COLO668 (cell line): Measurements from ENCODE around the gene LILRA5.
"Not testable (repeated sequence)": the region's sequence is repeated elsewhere in the genome, so short reads cannot be mapped to it uniquely, and the experiment has no call there.

Experiments
- DNase-seq: peaks from one replicate; lab custom pipeline; 2025; ENCODE audit not compliant: unreplicated experiment; lab: John Stamatoyannopoulos, UW

Gene LILRA5

DNA sequence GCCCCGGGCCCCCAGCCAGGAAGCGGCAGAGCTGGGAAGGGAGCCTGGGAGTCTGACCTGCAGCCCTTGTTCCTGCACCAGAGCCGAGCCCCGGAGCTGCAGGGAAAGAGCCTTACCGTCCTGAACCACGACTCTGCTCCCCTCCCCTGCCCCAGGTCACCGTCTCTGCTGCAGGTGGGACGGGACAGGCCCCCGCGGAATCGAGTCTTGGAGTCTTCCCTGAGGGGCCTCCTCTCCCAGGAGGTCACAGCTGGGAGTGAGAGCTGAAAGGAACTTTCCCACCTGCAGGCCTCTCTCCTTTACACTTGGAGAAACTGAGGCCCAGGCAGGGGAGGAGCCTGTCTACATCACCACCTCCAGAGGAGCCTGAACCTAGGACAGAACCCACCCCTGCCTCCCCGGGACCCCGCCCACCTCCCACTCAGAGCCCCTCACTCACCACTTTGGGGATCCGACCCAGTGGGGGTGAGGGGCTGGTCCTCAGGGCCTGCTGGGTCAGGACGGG, 35.8 kb downstream of the LILRA5 start:
- not testable (repeated sequence) for DNase-seq

DNA sequence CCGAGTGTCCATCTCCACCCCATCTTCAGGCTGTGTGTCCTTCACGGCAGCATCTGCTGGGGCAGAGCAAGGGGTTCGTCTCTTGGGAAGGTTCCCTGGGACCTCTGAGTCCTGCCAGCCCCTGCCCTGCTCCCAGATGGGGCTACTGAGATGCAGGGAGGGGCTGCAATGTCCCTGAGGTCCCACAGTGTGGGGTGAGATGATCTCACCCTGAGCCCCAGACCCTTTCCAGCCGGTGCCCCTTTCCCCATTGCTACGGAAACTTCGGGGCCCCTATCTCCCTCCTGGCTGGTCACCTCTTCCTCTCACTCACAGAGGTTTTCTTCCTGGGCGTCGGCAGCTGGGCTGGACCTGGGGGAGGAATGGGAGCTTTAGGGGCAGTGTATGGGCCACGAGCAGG, 37.0 kb downstream of the LILRA5 start:
- DNase-seq: no peak

DNA sequence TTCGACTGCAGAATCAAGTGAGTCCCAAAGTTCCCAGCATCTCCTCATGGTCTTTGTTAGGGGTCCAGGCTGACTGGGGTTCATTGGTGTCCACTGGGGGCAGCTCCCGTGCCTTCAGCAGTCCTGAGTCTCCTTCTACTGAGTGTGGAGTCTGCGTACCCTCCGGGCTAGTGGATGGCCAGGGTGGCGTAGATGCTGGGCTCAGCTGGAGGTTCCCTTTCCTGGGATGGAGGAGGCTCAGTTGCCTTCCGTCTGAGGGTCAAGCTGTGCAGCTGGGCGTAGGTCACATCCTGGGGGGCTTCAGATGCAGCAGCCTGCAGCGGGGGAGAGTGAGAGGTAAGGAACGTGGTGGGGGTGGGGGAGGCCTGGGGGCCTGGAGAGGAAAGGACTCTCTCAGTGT, 38.5 kb downstream of the LILRA5 start:
- not testable (repeated sequence) for DNase-seq

DNA sequence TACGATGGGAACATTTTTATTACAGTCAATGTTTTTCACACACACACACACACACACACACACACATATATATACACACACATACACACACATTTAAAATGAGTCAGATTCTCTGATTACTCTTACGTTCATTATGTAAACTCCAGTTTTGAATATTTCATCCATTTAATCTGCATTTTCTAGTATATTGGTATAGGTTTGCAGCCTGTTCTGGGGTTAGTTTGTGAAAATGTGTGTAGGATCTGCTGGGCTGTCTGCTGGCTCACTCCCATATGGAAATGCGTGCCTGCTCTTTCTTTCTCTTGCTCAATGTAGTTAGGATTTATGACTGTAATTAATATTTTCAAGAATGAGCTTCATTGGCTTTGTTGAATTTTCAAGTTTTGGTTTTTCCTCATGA, 39.1 kb downstream of the LILRA5 start:
- DNase-seq: no peak

DNA sequence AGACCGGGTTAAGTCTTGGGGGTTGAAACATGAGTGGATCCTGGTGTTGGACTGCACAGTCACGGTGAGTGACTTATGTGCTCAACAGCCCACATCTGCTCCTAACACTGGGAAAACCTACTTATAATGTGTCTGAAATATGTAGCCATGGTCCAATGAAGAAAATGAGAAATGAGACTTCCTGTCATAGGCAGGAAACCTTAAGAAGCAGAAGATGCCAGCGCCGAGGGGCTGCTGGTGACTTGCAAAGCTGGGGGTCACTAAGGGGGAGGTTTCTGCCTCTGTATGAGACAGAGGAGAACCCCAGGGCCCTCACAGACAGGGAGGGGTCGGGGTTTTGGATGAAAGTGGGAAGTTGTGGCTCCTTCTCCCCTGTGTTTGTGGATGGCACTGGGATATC, 40.8 kb downstream of the LILRA5 start:
- DNase-seq: not testable (repeated sequence)

DNA sequence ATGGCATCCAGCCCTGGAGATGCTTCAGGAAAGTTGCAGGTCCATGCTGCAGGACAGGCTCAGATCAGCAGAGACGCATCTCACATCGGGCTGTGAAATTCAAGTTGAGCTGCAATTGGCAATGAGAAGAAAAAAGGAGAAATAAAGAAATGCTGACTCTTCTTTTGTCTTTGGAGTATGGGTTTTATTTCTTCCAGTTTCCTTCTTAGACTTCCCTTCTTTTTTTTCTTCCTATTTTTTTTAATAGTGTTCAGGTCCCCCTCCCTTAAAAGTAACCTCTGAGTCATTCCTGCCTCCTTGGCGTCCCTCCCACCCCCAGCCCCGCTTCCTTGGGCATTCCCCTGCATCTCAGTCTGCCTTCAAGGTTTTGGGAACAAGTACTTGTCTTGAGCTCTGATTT, 41.4 kb downstream of the LILRA5 start:
- not testable (repeated sequence) for DNase-seq

DNA sequence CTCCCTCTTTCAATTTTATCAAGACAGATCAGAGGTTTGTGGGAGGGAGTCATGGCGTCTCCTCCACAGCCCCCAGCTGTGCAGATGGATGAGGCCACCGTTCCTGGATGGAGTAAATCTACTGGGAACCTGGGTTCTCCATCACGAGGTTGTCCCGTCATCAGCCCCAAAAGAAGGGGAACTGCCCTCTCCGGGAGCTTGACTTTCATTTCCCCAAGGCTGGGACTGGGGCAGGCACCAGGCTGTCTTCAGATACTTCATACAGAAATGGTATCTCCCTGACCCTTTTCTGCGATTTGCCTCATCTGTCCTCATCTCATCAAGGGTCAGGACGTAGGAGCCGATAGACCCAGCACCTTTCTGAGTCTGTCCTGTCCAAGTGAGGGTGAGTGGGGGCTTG, 41.9 kb downstream of the LILRA5 start:
- DNase-seq: no peak

DNA sequence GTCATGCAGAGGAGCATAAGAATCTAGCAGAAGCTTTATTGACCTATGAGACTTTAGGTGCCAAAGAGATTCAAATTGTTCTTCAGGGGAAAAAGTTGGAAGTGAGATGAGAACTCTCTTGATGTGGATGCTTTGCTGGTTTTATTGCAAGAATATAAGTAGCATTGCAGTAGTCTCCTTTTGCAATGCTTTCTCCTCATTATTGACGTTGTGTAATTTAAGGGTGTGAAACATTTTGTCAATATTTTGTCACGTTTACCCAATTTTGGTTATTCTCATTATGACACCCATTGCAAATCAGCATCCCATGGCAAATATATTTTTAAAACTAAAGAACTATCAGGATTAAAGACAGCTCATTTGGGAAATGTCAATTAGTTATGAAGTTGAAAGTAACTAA, 44.0 kb downstream of the LILRA5 start:
- DNase-seq: no peak

DNA sequence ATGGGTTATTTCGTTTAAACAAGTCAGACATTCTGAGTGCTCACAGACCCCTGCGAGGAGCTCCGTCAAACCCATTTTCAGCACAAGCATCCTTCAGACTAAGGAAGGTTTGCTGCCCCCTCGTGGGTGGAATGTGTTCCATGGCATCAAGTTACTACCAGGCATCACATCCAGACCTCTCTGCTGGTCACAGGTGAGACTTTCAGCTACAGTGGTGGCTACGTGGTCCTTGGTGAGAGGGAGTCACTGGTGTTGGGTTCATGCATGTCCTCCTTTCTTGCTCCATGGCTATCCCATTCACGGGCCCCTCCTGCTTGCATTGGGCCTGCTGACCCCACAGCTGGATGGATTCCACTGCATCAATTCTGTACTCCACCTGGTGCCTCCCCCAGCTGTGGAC, 46.8 kb downstream of the LILRA5 start:
- peak; percentile 64 for DNase-seq

DNA sequence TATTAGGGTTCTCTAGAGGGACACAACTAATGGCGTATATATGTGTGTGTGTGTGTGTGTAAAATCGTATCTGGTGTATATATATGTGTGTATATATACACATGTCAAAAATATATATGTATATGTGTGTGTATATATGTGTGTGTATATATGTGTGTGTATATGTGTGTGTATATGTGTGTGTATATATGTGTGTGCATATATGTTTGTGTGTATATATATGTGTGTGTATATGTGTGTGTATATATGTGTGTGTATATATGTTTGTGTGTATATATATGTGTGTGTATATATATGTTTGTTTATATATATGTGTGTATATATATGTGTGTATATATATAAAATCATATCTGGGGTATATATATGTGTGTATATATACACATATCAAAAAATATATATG, 50.5 kb downstream of the LILRA5 start:
- DNase-seq: no peak

DNA sequence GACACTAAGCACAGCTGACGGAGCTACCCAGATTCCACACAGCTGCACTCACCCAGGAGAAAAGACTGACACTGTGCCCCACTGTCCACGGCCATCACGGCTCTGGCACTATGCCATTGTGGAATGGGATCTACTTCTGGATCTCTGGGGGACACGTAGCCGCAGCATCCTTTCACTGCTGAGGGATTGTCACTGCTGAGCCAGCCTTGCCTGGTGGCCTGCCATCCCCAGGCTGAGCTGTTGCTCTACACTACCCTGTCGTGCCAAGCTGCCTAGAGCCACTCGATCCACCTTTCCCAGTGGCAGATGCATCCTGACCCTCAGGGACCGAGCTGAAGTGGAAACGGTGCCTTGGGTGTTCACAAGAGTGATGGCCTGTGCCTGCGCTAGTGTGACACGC, 50.9 kb downstream of the LILRA5 start:
- no peak for DNase-seq

DNA sequence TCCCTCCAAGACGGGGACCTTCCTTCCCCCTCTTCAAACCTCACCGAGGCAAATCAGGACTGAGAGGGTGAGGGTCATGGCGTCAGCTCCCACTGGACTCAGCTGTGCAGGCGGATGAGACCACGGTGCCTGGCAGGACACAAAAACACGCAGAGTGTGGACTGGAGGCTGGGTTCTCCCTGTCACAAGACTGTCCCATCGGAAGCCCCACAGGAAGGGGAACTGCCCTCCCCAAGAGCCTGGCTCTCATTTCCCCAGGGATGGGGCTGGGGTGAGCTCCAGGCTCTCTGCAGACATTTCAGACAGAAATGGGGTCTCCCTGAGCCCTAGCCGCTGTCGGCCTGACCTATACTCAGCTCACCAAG, 55.9 kb downstream of the LILRA5 start, which contains the start of gene LILRB5:
Gene LILRB5, minus strand, starts transcription at position 158 of the 365 bp plus-strand sequence. Its CDS starts 80 bp downstream, at position 78.
- no peak for DNase-seq
